GM21526 (cell line): ENCODE measurements around the gene RNF208.

ENCODE experiments used
- ATAC-seq: cut with Tn5 transposase; IDR thresholded peaks from one replicate; pipeline ENCODE4 v1.9.1; 2021; ENCODE audit warnings: moderate library complexity; ENCODE audit not compliant: unreplicated experiment, low FRiP score

The RNF208 gene

GRCh38 chr9:137193771-137194170 is 28.3 kb downstream of the RNF208 start:
- ATAC-seq, result no peak

GRCh38 chr9:137192859-137193258 is 29.2 kb downstream of the RNF208 start:
- no peak for ATAC-seq

- no peak for ATAC-seq
These were observed 29.6 kb downstream of the RNF208 start for GRCh38 chr9:137192448-137192780.

GRCh38 chr9:137191691-137192447 is 30.2 kb downstream of the RNF208 start:
- ATAC-seq, result no peak

GRCh38 chr9:137191245-137191644 is 30.8 kb downstream of the RNF208 start:
- ATAC-seq, result no peak

GRCh38 chr9:137190315-137190856 is 31.7 kb downstream of the RNF208 start:
- no peak for ATAC-seq

- ATAC-seq, result no peak
These were observed 32.4 kb downstream of the RNF208 start for GRCh38 chr9:137189297-137190295.

GRCh38 chr9:137188490-137189296 is 33.3 kb downstream of the RNF208 start, which contains the start of the genes ANAPC2 and SSNA1:
Gene ANAPC2 (minus strand): TSS chr9:137188560. CDS start chr9:137188532, 28 bp downstream.
Gene SSNA1 (plus strand): TSS chr9:137188676. CDS start chr9:137188727, 51 bp downstream.
- ATAC-seq, result peak; percentile 63

GRCh38 chr9:137188086-137188489 is 34.0 kb downstream of the RNF208 start:
- no peak for ATAC-seq

GRCh38 chr9:137187386-137187785 is 34.7 kb downstream of the RNF208 start:
- ATAC-seq, result no peak

GRCh38 chr9:137186385-137186784 is 35.7 kb downstream of the RNF208 start:
- no peak for ATAC-seq

- ATAC-seq, result no peak
These were observed 36.1 kb downstream of the RNF208 start for GRCh38 chr9:137185921-137186320.

GRCh38 chr9:137184881-137185660 is 37.0 kb downstream of the RNF208 start:
- ATAC-seq, result no peak

- ATAC-seq, result no peak
These were observed 38.0 kb downstream of the RNF208 start for GRCh38 chr9:137183980-137184595.

- ATAC-seq, result no peak
These were observed 39.2 kb downstream of the RNF208 start for GRCh38 chr9:137182836-137183235.

GRCh38 chr9:137181680-137182079 is 40.4 kb downstream of the RNF208 start:
- ATAC-seq, result no peak

- no peak for ATAC-seq
These were observed 41.5 kb downstream of the RNF208 start for GRCh38 chr9:137180491-137180890.

- ATAC-seq, result no peak
These were observed 42.3 kb downstream of the RNF208 start for GRCh38 chr9:137179761-137180160.
